NOMO-1 treated with dmso at 0.1 percent for 144 hours (cell line): Measurements from ENCODE around the gene FRMPD4.

Experiments used
- DNase-seq: peaks from one replicate; lab custom pipeline; 2025; ENCODE audit not compliant: unreplicated experiment; lab: John Stamatoyannopoulos, UW

Gene FRMPD4

GRCh38 chrX:12210196-12210815, 72.0 kb downstream of the FRMPD4 start:
- DNase-seq: no peak

- DNase-seq: no peak
These were observed 72.7 kb downstream of the FRMPD4 start for GRCh38 chrX:12210971-12211370.

- no peak for DNase-seq
These were observed 85.4 kb downstream of the FRMPD4 start for GRCh38 chrX:12223650-12224049.

GRCh38 chrX:12225107-12225506, 86.8 kb downstream of the FRMPD4 start:
- DNase-seq: no peak

GRCh38 chrX:12227412-12228041, 89.3 kb downstream of the FRMPD4 start:
- DNase-seq: no peak

- DNase-seq: no peak
These were observed 90.6 kb downstream of the FRMPD4 start for GRCh38 chrX:12228862-12229261.

GRCh38 chrX:12229986-12230385, 91.7 kb downstream of the FRMPD4 start:
- DNase-seq: no peak

GRCh38 chrX:12234534-12235329, 96.5 kb downstream of the FRMPD4 start:
- no peak for DNase-seq

- DNase-seq: no peak
These were observed 97.9 kb downstream of the FRMPD4 start for GRCh38 chrX:12236156-12236555.

GRCh38 chrX:12237131-12237530, 98.9 kb downstream of the FRMPD4 start:
- no peak for DNase-seq

GRCh38 chrX:12237771-12238170, 99.5 kb downstream of the FRMPD4 start:
- no peak for DNase-seq

GRCh38 chrX:12239356-12240082, 101.2 kb downstream of the FRMPD4 start:
- no peak for DNase-seq

GRCh38 chrX:12240491-12240890, 102.2 kb downstream of the FRMPD4 start:
- no peak for DNase-seq

- DNase-seq: no peak
These were observed 102.8 kb downstream of the FRMPD4 start for GRCh38 chrX:12241026-12241425.

- DNase-seq: no peak
These were observed 107.7 kb downstream of the FRMPD4 start for GRCh38 chrX:12245650-12246645.

GRCh38 chrX:12249997-12250396, 111.7 kb downstream of the FRMPD4 start:
- DNase-seq: no peak

- DNase-seq: no peak
These were observed 124.9 kb downstream of the FRMPD4 start for GRCh38 chrX:12263211-12263610.

GRCh38 chrX:12269484-12269883, 131.2 kb downstream of the FRMPD4 start:
- peak; percentile 50 for DNase-seq

GRCh38 chrX:12278151-12278550, 139.9 kb downstream of the FRMPD4 start:
- no peak for DNase-seq

GRCh38 chrX:12282991-12283390, 144.7 kb downstream of the FRMPD4 start:
- DNase-seq: no peak
